GM18498 (cell line): Measurements from ENCODE around the gene LRRTM4.

ENCODE experiments used
- ATAC-seq: cut with Tn5 transposase; IDR thresholded peaks from one replicate; pipeline ENCODE4 v1.9.1; 2021; ENCODE audit warnings: mild to moderate bottlenecking, moderate library complexity; ENCODE audit not compliant: unreplicated experiment

Gene LRRTM4

DNA sequence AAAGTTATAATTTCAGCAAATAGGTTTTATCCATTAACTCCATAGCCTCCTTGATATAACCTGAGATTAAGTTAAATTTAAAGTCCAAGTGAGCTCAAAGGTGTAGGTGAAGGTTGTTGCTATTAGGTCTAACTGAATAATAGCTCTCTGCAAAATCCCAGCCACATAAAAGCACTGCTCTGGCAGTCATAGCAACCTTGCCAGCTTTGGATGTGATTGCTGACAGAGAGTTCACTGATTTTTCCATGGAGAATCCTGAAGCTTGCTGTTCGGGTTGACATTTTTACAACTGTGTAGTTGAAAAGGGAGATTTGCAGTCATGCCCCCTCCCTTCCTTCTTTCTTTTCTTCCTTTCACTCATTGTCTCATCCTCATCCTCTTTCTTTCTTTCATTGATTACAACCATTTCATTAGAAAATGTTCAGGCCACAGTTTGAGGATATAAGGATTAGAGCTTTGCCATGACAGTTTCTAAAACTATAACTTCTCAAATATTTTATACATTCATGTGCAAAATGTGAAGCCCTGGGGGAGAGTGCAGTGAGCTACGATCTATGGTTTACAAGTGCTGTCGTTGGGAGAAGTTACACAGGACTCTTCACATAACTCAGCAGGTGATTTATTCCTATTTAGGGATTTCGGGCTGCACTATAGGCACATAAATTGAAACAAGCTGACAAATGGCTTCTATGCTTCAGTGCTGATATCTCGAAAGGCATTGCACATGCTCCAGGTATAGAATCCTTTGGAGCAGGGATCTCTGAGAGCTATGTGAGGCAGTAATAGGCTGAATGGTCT, 193.8 kb downstream of the LRRTM4 start:
- no peak for ATAC-seq

DNA sequence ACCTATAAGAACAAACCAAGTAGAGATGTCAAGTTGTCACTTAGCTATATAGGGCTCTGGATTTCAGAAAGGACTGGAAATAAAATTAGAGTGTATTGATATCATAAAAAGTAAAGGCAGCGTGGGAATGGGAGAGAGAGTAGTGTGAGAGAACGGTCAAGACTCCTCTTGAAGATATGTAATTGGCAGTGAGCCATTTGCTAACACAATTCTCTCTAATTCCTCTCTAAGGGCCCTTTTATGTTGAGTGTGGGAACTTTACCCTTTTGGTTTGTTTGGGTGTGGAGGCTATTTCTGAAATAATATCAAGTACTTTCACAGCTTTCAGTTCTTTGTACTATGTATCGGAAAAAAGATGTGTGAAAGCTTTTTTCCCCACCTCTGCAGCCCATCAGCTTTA, 196.8 kb downstream of the LRRTM4 start:
- no peak for ATAC-seq

DNA sequence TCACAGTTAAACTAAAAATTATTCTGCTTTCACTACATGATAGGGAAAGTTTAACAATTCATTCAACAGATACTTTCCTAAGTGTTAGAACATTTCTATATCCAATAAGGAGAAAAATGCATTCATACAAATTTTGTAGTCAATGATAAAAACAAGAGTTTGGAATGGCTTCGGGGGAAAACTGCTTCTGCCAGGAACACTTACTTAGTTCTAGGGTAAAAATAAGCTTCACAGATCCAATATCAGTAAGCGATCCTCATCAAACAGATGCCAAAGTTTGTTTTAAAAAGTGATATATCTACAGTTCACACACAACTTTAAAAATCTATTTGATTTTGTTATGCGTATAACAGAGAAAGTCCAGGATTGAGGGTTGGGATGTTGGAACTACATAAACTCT, 199.7 kb downstream of the LRRTM4 start:
- ATAC-seq: no peak

GRCh38 chr2:77314721-77315120, 207.5 kb downstream of the LRRTM4 start:
- ATAC-seq: no peak

DNA sequence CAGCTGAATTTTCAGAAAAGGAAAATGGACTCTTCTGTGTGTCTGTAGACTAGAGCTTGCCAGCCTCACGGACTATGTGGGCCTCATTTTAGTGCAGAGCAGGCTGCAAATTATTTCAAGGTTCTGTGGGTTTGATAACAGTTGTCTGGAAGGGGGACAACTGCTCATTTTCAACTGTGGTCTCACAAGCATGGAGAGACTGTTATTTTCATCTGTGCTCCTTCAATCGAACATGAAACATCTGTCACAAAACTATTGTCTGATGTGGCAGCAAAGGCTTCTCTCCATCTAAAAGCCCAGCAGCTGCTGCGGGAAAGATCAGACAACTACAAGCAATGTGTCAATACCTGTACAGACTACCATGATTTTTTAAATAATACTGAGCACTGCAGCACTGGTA, 211.8 kb downstream of the LRRTM4 start:
- ATAC-seq: no peak

DNA sequence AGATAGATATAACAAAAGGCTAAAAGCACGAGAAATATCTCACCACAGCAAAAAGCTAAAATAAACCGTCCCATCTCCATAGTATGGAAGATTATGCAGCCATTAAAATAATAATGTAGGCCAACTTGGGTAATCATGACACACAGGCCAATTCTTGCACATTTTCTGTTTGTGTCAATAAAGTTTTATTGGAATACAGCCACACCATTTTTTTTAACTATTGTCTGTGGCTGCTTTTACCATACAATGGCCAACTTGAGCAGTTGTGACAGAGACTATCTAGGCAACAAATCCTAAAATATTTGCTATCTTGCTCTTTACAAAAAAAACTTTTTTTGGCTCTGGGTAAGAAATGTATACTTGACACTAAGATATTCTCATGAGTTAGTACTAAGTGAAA, 212.5 kb downstream of the LRRTM4 start:
- ATAC-seq: no peak

GRCh38 chr2:77301441-77301840, 220.7 kb downstream of the LRRTM4 start:
- ATAC-seq: no peak

DNA sequence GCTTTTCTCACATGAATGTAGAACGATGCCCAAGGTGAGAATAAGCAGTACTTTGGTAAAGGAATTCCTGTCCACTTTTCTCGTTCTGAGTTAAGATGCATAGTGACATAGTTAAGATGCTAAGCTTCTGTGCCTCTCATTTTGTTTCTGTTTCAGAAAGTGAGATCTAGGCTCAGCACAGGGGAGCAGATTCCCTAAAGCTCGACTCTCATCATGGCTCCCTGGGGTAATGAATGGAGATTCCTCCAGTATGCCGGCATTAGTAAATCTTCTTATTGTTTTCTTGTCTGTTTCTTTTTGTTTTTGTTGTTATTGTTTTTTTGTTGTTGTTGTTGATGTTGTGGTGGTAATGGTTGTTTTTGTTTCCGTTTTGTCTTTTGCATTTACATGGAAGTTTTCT, 225.4 kb downstream of the LRRTM4 start:
- ATAC-seq: no peak

DNA sequence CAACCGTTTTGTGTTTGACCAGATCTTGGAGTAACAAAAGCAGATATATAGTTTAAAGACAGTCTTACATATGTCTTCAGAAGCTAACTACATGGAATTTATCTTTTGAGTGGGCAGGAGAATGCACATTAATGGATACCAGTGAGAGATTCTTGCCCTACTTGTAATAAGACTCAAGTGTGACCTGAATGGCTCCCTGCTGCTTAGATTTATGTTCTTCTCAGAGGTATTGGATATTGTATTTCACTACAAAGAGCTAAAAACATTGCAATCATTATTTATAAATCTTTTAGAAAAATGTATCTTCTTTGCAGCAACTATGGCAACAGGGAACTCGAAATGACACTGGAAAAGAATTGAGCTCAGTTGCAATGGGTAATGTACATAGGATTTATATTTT, 227.7 kb downstream of the LRRTM4 start:
- ATAC-seq: no peak

- no peak for ATAC-seq
Measured at GRCh38 chr2:77284353-77284752, 237.8 kb downstream of the LRRTM4 start.

GRCh38 chr2:77271262-77271661, 250.9 kb downstream of the LRRTM4 start:
- ATAC-seq: no peak

DNA sequence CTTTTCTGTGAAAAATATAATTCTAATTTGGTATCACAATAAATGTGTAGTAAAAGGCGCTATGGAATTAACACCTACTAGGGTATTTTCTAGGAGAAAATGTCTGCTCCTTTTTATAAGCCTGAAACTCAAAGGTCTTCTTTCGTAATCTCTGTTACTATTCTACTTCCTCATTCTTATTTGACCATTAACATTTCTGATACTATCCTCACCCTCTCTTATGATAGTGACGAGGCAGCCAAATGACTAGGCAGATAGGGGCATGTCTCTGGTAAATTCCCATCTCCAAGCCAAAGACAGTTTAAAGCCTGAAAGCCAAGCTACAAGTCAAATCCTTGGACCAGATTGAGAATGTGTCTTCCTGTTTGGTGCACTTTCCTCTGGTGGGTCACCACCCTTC, 251.7 kb downstream of the LRRTM4 start:
- ATAC-seq: no peak

DNA sequence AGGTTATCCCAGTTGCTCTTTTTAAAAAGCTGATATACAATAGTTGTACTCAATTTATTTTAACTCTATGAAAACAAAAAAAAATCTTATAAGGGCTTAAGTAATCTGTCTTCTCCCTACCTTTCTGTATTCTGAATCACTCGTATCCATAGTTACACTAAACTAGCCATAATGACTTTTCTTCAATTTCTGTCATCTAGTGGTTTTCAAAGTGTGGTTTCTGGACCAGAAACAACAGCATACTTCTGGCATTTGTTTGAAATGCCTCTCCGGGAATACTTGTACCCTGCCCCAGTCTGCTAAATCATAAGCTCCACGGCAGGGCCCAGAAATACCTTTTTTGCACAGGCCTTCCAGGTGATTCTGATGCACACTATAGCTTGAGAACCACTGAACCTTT, 253.6 kb downstream of the LRRTM4 start:
- ATAC-seq: no peak

DNA sequence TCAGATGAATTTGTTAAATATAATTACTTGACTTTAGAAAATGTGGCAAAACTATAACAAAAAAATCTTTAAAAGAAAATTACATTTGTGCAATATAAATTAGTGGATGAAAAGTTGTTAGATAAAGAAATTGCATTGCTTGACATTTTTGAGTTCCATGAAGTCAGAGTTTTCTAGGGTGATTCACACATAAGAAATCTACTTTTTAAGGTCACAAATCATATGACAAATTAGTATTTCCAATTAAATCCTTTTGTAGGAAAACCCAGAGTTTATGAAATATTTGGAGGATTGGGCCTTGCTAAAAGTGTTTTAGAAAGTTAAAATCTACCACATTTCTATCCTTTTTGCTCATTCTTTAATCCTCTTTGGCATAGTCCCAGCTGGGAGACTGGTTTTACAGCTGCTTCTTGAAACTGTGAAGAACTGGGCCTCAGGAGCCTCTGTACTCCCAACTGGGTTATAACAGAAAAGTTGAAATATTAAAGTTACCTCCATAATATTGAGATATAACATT, 289.2 kb downstream of the LRRTM4 start:
- ATAC-seq: no peak

GRCh38 chr2:77228391-77228790, 293.8 kb downstream of the LRRTM4 start:
- no peak for ATAC-seq

DNA sequence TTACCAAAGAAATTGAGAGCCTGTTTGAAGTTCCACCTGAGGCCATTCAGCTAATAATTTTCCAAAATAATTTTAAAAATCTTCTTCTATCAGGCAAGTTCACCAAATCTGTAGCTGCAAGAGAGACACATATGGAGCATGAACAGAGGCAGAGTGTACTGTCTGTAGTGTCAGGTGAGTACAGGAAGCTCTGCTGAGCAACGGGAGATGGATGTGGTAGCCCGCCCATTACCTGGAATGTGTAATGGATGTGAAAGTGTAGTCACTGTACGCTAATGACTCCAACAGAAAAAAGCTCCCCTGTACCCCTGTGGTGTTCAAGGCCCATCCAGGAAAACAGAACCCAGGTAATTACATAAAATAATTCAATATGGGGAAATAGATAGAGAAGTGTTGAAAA, 311.5 kb downstream of the LRRTM4 start:
- ATAC-seq: no peak

DNA sequence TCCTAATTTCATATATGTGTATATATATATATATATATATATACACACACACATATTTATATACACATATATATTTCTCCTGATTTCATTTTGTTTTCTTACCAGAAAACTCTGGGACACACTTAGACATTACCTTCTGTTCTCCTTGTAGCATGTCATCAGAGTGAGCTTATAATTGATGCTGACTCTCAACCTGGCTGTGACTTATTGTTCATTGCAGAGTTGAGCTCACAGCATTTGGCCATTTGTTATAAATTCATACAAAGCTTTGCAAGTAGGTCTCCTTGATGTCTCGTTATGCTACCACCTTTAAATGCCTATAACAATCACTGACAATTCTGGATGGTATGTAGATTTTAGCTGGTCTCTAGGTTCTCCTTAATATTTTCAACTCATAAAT, 314.8 kb downstream of the LRRTM4 start:
- ATAC-seq: no peak

DNA sequence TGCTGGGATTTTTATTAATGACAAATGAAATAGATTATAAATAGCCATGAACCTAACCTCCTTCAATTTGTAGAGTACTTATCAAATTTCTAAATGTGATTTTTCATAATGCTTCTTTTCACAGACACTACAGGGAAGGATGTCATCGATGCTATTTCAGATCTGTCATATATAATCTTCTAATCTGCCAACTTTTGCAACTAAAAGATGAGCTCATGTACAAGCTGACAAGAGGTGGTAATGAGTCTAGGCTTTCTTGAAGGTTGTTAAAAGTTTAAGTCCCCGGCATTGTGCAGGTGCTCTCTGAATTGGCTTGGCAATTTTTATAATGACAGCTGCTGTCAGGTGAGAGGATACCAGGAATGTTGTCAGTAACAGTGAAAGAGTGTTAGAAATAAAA, 320.4 kb downstream of the LRRTM4 start:
- ATAC-seq: no peak

DNA sequence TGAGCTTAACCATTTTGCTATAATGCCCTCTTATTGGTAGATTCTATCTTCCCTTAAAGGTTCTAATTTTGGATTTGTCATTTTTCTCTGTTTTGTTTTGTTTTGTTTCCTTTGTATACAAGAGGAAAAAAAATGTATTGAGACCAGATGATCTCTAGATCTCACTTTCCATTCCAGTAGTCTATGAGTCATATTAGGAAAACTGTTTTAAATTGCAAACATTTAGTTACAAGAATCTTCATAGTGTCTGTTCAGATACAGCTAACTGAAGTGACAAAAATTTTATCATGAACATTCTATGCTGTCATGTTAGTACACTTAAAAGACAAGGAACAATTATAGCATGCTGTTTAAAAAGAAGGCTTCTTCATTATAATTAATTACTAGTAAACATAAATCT, 322.8 kb downstream of the LRRTM4 start:
- no peak for ATAC-seq

- ATAC-seq: no peak
Measured at GRCh38 chr2:77193858-77194448, 328.2 kb downstream of the LRRTM4 start.

GRCh38 chr2:77192811-77193289, 329.3 kb downstream of the LRRTM4 start:
- ATAC-seq: no peak

- no peak for ATAC-seq
Measured at GRCh38 chr2:77191665-77192064, 330.5 kb downstream of the LRRTM4 start.
